Tibial nerve (tissue), 4 donors: Measurements from ENCODE around the gene ZKSCAN5.

ENCODE experiments used
- CTCF ChIP-seq, 5 experiments: fragments of 200-600 bp in 3 of 5; fragments of 450-650 bp in 2 of 5; sonication (generic) in 3 of 5; IDR thresholded peaks; one replicate each; pipeline ENCODE4 v1.5.1; 2016 to 2019; ENCODE audit warnings: antibody characterized with exemption in 5 of 5, mild to moderate bottlenecking in 3 of 5, moderate library complexity in 2 of 5
- EP300 ChIP-seq, 2 donors: sonication (generic); formaldehyde crosslinking; IDR thresholded peaks; one replicate each; pipeline ENCODE4 v1.6.1; 2017; ENCODE audit warnings: antibody characterized with exemption in 2 of 2, mild to moderate bottlenecking in 1 of 2
- POLR2A ChIP-seq, 2 donors: fragments of 450-650 bp; IDR thresholded peaks; one replicate each; pipeline ENCODE4 v1.6.1; 2017; ENCODE audit warnings: antibody characterized with exemption in 2 of 2, mild to moderate bottlenecking in 2 of 2, moderate library complexity in 2 of 2

GRCh38 chr7:99579281-99579955 is 75.0 kb downstream of the ZKSCAN5 start:
- TF ChIP-seq CTCF (IDR thresholded peaks at IDR 0.05) (no peak), EP300 (IDR thresholded peaks at IDR 0.05) (no peak), POLR2A (IDR thresholded peaks at IDR 0.05) (no peak)
